Measurements from ENCODE around the gene HAT1. TPM values are rescaled to one million over a fixed set of nuclear protein-coding genes. Genes with fewer than 3 reads are reported as not detected.

Gene HAT1
- total RNA-seq, 1 experiment from 2014 or later, result 58.9 TPM

GRCh38 chr2:171939743-171940071, 17.4 kb downstream of the HAT1 start:
- H3K4me1 Mint-ChIP-seq, result no peaks in the 10 kb centered on the region
- TF ChIP-seq NFATC4 (CRISPR knock-in tag; IDR thresholded peaks at IDR 0.05), result no peak
- no peak for TF ChIP-seq JAZF1 (CRISPR knock-in tag; IDR thresholded peaks at IDR 0.05)
- TF ChIP-seq IRF2 (CRISPR knock-in tag; IDR thresholded peaks at IDR 0.05; ENCODE audit: borderline replicate concordance, low read depth), result no peak
- TF ChIP-seq CTCF (IDR thresholded peaks at IDR 0.05), result no peak
- TF ChIP-seq GABPB1 (CRISPR knock-in tag; IDR thresholded peaks at IDR 0.05), result no peak
- no peak for TF ChIP-seq RORB (CRISPR knock-in tag; IDR thresholded peaks at IDR 0.05)
- no peak for TF ChIP-seq MAX (CRISPR knock-in tag; IDR thresholded peaks at IDR 0.05)
- no peak for TF ChIP-seq USF1 (CRISPR knock-in tag; IDR thresholded peaks at IDR 0.05)
- ChIA-PET POLR2A (no interaction called here), CTCF (interaction anchor here (0.6 kb wide), 2 partner anchors 56 to 57 kb away, joined by 3 read pairs; no protein-coding TSS in a partner anchor)
- H3K27ac Mint-ChIP-seq, result no peak overlapping the region
- no peak for ATAC-seq
- peaks cover 18% of the 10 kb centered on the region for H3K9me3 Mint-ChIP-seq
- DNase-seq (ENCODE audit: low spot score), result no peak
- no peak overlapping the region for H3K4me3 Mint-ChIP-seq
- H3K36me3 Mint-ChIP-seq, result peaks cover 29% of the 10 kb centered on the region
- H3K27me3 Mint-ChIP-seq (ENCODE audit: low read depth), result no peaks in the 10 kb centered on the region

GRCh38 chr2:171941316-171941699, 19.0 kb downstream of the HAT1 start:
- Mint-ChIP-seq H3K27ac (no peak overlapping the region), H3K4me3 (no peak overlapping the region), H3K36me3 (peaks cover 29% of the 10 kb centered on the region), H3K9me3 (peaks cover 18% of the 10 kb centered on the region), H3K4me1 (no peaks in the 10 kb centered on the region), H3K27me3 (ENCODE audit: low read depth) (no peaks in the 10 kb centered on the region)
- ChIA-PET CTCF (interaction anchor here (1.7 kb wide), 1 partner anchor 186 kb away, joined by 4 read pairs; no protein-coding TSS in a partner anchor), POLR2A (no interaction called here)
- no peak for DNase-seq (ENCODE audit: low spot score)
- TF ChIP-seq ZNF121 (CRISPR knock-in tag; IDR thresholded peaks at IDR 0.05) (peak; percentile 66; the same call in 1 of the 2 replicates), ARID4B (CRISPR knock-in tag; IDR thresholded peaks at IDR 0.05; ENCODE audit: borderline replicate concordance) (no peak)
- no peak for ATAC-seq

- no peak overlapping the region for H3K27ac Mint-ChIP-seq
- ATAC-seq (no peak), DNase-seq (ENCODE audit: low spot score) (no peak)
- CTCF ChIA-PET, result no interaction called here
- no peak overlapping the region for H3K4me3 Mint-ChIP-seq
- peaks cover 18% of the 10 kb centered on the region for H3K9me3 Mint-ChIP-seq
- no peaks in the 10 kb centered on the region for H3K4me1 Mint-ChIP-seq
- H3K27me3 Mint-ChIP-seq (ENCODE audit: low read depth), result no peaks in the 10 kb centered on the region
- POLR2A ChIA-PET, result interaction anchor here (0.6 kb wide), 1 partner anchor 293 kb away, joined by 3 read pairs; no protein-coding TSS in a partner anchor
- TF ChIP-seq PREB (CRISPR knock-in tag; IDR thresholded peaks at IDR 0.05; ENCODE audit: borderline replicate concordance) (no peak), ZBTB21 (CRISPR knock-in tag; IDR thresholded peaks at IDR 0.05; ENCODE audit: borderline replicate concordance) (no peak), ATF3 (CRISPR knock-in tag; conservative IDR thresholded peaks at IDR 0.05) (no peak), ZBTB43 (CRISPR knock-in tag; IDR thresholded peaks at IDR 0.05) (no peak), GABPB1 (CRISPR knock-in tag; IDR thresholded peaks at IDR 0.05) (no peak), ZNF121 (CRISPR knock-in tag; IDR thresholded peaks at IDR 0.05) (no peak), ESRRA (CRISPR knock-in tag; IDR thresholded peaks at IDR 0.05; ENCODE audit: borderline replicate concordance) (no peak), TCF7 (CRISPR knock-in tag; IDR thresholded peaks at IDR 0.05; ENCODE audit: low read depth) (no peak)
- H3K36me3 Mint-ChIP-seq, result peaks cover 35% of the 10 kb centered on the region
These were observed 21.6 kb downstream of the HAT1 start for GRCh38 chr2:171943869-171944268.

Measured in WTC11 (cell line).